MG63 (cell line): ENCODE results near the gene GPER1. TPM values are rescaled to one million over a fixed set of nuclear protein-coding genes. Genes with fewer than 3 reads are reported as not detected.
"Not testable (repeated sequence)": the region's sequence is repeated elsewhere in the genome, so short reads cannot be mapped to it uniquely, and the experiment has no call there.

Experiments used
- DNase-seq: peaks from one replicate; pipeline ENCODE4 v3.0.0-alpha.2; 2020
- H3K27me3 ChIP-seq: fragments of 250-450 bp; sonication (Bioruptor Pico); 2 replicates; pipeline ENCODE4 v1.5.1; 2020; ENCODE audit warnings: mild to moderate bottlenecking, moderate library complexity
- H3K36me3 ChIP-seq: fragments of 250-450 bp; sonication (Bioruptor Pico); 2 replicates; pipeline ENCODE4 v1.5.1; 2020; ENCODE audit warnings: mild to moderate bottlenecking, moderate library complexity
- H3K4me3 ChIP-seq: fragments of 250-450 bp; sonication (Bioruptor Pico); 2 replicates; pipeline ENCODE4 v1.5.1; 2020; ENCODE audit warnings: mild to moderate bottlenecking, moderate library complexity
- H3K9me3 ChIP-seq: fragments of 250-450 bp; sonication (Bioruptor Pico); 2 replicates; pipeline ENCODE4 v1.5.1; 2020; ENCODE audit warnings: mild to moderate bottlenecking, moderate library complexity
- total RNA-seq: library from RNA; depleted of rRNA; stranded (reverse); fragments of >200 nt; shearing (Covaris generic); gene quantifications from 2 replicates; pipeline ENCODE4 v1.2.3, GENCODE V29; 2014; ENCODE audit warnings: low replicate concordance; rRNA removed

Gene GPER1
- total RNA-seq, 1 experiment from 2014 or later: 2.2 TPM

DNA sequence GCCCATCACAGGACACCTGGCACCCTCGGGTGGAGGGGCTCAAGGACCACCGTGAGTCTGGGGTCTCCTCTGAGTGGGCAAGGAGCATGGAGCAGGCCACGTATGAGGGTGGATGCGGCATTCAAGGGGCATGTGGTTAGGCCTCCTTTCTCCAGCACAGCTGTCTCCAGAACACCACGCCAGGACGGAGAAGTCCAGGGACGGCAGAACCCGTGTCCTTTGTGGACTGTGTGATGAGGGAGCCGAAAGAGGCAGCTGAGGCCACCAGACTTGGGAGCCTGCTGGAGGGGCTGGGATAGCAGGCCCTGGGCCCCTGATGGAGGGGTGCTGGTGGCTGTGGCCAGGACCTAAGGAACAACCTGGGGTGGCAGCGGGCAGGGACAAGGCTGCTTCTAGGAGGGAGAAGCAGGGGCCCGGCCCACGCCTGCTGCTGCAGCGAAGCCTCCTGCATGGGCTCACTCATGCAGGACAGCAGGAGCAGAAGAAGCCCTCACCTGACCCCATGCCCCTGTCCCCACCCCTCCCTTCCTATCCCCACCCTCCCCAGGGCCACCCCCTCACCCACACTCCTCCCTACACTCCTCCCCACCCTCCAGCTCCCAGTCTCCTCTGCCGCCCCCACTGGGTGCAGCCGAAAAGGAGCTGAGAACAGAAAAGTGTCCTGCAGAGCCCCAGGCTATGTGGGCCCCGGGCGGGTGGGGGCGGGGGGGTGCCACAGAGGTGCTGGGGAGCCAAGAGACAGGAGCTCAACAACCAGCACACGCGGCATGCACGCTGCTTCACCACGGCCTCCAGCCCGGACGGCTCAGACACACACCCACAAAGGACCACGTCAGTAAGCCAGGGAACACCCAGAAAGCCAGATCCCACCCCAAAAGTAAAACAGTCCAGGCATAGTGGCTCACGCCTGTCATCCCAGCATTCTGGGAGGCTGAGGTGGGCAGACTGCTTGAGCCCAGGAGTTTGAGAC is 42.4 kb downstream of the GPER1 start:
- Histone ChIP-seq H3K27me3 (no peaks in the 10 kb centered on the region), H3K9me3 (no peaks in the 10 kb centered on the region), H3K4me3 (no peak overlapping the region), H3K36me3 (peaks cover 4% of the 10 kb centered on the region)
- no peak for DNase-seq

DNA sequence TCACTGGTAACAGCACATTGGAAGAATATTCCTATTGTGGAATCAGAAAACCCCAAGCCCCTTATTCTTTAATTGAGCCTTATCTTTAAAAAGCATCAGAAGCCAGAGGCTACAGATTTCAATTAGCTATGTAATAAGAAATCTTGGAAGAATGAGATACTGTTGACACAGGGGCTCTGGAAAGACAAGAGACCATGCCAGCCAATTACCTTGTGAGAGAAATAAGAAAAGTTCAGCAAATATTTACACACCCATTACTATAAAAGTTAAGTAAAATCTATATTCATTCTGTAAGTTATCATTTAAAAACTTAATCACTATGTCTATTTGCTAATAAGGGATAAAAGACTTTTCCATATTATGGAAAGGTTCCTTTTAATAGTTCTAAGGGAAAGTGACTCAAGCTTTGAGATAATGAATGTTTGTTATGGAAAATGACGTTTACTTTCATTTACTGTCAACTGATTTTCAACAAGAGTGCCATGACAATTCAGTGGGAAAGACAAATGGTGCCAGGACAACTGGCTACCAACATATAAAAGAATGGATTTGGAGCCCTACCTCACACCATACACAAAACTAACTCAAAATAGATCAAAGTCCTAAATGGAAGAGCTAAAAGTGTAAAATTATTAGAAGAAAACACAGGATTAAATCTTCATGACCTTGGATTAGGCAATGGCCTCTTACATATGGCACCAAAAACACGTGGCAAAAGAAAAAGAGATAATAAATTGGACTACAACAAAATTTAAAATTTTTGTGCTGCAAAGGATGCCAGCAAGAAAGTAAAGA is 43.8 kb downstream of the GPER1 start:
- DNase-seq: no peak
- no peaks in the 10 kb centered on the region for H3K9me3 ChIP-seq
- no peaks in the 10 kb centered on the region for H3K27me3 ChIP-seq
- H3K36me3 ChIP-seq: peaks cover 4% of the 10 kb centered on the region
- H3K4me3 ChIP-seq: no peak overlapping the region

GRCh38 chr7:1134951-1135350 is 47.0 kb downstream of the GPER1 start:
- Histone ChIP-seq H3K9me3 (no peaks in the 10 kb centered on the region), H3K36me3 (peaks cover 4% of the 10 kb centered on the region; the same call in 1 of the 2 replicates), H3K27me3 (no peaks in the 10 kb centered on the region), H3K4me3 (no peak overlapping the region)
- no peak for DNase-seq

- Histone ChIP-seq H3K36me3 (0 out of 2 replicates have a peak, but pooled peaks cover 3% of the 10 kb centered on the region), H3K27me3 (no peaks in the 10 kb centered on the region), H3K4me3 (peak overlapping the region; percentile 92), H3K9me3 (no peaks in the 10 kb centered on the region)
- DNase-seq: no peak
These were observed 49.1 kb downstream of the GPER1 start for GRCh38 chr7:1136841-1137516.

DNA sequence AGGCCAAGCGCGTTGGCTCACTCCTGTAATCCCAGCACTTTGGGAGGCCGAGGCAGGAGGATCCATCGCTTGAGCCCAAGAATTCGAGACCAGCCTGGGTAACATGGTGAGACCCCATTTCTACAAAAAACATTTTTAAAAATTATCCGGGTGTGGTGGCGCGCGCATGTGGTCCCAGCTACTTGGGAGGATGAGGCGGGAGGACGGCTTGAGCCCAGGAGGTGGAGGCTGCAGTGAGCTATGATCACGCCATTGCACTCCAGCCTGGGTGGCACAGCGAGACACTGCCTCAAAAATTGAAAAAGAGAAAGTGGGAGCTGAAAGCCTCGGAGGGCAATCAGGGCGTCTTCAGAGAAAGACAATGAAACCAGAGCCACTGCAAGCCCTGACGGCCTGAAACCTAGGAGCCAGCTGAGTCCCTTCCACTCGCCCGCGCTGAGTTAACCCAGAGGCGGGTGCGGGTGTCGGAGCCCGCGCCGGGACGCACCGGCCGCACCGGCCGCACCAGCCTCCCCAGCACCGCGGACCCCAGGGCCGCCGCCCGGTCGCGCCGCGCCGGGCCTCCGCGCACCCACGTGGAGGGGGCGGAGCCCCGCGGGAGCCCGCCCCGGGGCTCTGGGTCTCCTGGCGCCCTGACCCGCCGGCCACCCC is 49.7 kb downstream of the GPER1 start:
- no peaks in the 10 kb centered on the region for H3K9me3 ChIP-seq
- DNase-seq: no peak
- no peaks in the 10 kb centered on the region for H3K27me3 ChIP-seq
- no peaks in the 10 kb centered on the region for H3K36me3 ChIP-seq
- peak overlapping the region; percentile 92 for H3K4me3 ChIP-seq

- no peaks in the 10 kb centered on the region for H3K9me3 ChIP-seq
- no peaks in the 10 kb centered on the region for H3K36me3 ChIP-seq
- H3K27me3 ChIP-seq: no peaks in the 10 kb centered on the region
- no peak overlapping the region for H3K4me3 ChIP-seq
- DNase-seq: no peak
These were observed 52.7 kb downstream of the GPER1 start for GRCh38 chr7:1140476-1141104.

GRCh38 chr7:1141651-1142050 is 53.7 kb downstream of the GPER1 start:
- DNase-seq: no peak
- H3K36me3 ChIP-seq: no peaks in the 10 kb centered on the region
- H3K9me3 ChIP-seq: no peaks in the 10 kb centered on the region
- no peak overlapping the region for H3K4me3 ChIP-seq
- H3K27me3 ChIP-seq: no peaks in the 10 kb centered on the region

DNA sequence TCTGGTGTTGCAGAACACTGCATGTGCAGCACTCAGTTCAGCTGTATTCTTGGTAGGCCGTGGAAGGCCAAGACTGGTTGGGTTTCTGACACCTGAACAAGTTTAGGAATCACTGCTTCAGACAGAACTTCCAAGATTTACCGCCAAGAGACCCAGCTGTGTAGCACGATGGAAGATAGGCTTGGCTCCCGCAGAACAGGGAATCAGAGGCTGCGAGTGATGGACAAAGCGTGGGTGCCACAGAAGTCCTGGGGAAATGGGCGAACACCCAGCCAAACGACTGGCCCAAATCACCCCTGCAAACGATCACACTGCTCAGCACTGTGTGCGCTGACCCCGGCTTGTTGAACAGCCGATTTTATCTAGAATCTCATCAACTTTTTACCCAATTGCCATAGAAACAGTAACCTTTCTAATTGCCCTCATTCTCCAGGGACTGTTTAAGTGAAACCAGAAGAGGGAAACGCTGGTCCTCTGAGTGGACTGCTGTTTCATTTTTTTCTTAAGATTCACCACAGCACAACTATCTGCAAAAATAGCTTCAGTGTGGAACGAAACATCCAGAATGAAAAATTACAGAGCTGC is 54.2 kb downstream of the GPER1 start:
- no peak for DNase-seq
- Histone ChIP-seq H3K9me3 (no peaks in the 10 kb centered on the region), H3K4me3 (no peak overlapping the region), H3K36me3 (no peaks in the 10 kb centered on the region), H3K27me3 (no peaks in the 10 kb centered on the region)

GRCh38 chr7:1143031-1143430 is 55.1 kb downstream of the GPER1 start:
- H3K36me3 ChIP-seq, H3K4me3 ChIP-seq, H3K9me3 ChIP-seq, DNase-seq, H3K27me3 ChIP-seq: not testable (repeated sequence)

Other genes starting within 250 kb of the GPER1 start
- 58.2 and 58.9 TPM in 2 replicates for gene GET4, start 211.6 kb upstream of the GPER1 start, total RNA-seq
- gene ADAP1, start 133.4 kb upstream of the GPER1 start, total RNA-seq: 7.6 and 9.6 TPM in 2 replicates
- 4.4 and 10.1 TPM in 2 replicates for gene COX19, start 112.6 kb upstream of the GPER1 start, total RNA-seq
- not detected in 2 replicates for gene CYP2W1, start 104.9 kb upstream of the GPER1 start, total RNA-seq
- 1.5 TPM in 1 of 2 replicates, not detected in the other for gene GPR146, start 43.6 kb upstream of the GPER1 start, total RNA-seq
- gene ZFAND2A, start 72.1 kb downstream of the GPER1 start, total RNA-seq: 49.9 and 71.8 TPM in 2 replicates
- gene UNCX, start 144.8 kb downstream of the GPER1 start, total RNA-seq: not detected in 2 replicates